ENCODE results near the gene IPMK.
"Not testable (repeated sequence)": the region's sequence is repeated elsewhere in the genome, so short reads cannot be mapped to it uniquely, and the experiment has no call there.

IPMK gene

DNA sequence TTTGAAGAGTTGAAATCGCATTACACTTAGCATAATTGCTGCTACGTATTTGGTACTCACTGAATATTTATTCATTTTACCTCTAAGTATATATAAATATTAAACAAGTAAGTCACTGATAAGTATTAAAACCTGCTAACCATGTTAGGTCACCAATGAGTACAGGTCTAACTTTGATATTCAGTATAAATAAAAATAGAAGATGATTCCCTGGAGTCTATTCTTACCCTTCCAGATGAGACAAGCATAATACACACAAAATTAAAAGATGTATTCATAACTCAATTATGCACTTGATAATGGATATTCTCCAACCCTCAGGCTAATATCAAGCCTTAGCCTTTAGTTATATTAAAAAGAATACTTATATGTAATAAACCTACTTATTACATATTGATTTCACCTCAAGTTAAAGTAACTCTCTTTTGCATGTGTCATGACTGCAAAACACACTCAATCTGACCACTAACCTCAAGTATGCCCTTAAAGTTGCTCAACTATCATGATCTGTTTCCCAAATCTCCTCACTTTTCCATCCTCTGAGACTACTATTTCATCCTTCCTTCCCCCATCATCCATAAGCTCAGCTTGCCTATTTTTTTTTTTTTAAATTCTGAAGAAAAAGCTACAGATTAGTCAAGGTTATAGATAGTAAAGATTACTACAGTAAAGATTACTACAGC is 46.8 kb downstream of the IPMK start:
- no peak for DNase-seq

GRCh38 chr10:58219875-58220274 is 47.8 kb downstream of the IPMK start:
- no peak for DNase-seq

- DNase-seq: no peak
Measured at GRCh38 chr10:58217612-58218011, 50.1 kb downstream of the IPMK start.

- no peak for DNase-seq
Measured at GRCh38 chr10:58212622-58213021, 55.1 kb downstream of the IPMK start.

- no peak for DNase-seq
Measured at GRCh38 chr10:58210160-58210559, 57.5 kb downstream of the IPMK start.

GRCh38 chr10:58209669-58210068 is 58.0 kb downstream of the IPMK start:
- DNase-seq: peak in 1 of 14 donors; percentile 2

GRCh38 chr10:58206251-58206650 is 61.4 kb downstream of the IPMK start:
- DNase-seq: no peak

DNA sequence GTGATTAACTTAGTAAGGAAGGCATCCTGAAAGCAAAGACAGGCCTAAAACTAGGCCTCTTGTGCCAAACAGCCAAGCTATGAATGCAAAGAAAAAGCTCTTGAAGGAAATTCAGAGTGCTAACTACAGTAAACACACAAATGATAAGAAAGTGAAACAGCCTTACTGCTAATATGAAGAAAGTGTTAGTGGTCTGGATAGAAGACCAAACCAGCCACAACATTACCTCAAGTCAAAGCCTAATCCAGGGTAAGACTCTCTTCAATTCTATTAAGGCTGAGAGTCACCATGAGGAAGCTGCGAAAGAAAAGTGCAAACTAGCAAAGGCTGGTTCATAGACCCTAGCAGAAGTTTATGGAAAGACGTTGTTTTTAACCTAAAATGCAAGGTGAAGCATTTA is 66.0 kb downstream of the IPMK start:
- DNase-seq: no peak

GRCh38 chr10:58189269-58189668 is 78.4 kb downstream of the IPMK start:
- DNase-seq: no peak

DNA sequence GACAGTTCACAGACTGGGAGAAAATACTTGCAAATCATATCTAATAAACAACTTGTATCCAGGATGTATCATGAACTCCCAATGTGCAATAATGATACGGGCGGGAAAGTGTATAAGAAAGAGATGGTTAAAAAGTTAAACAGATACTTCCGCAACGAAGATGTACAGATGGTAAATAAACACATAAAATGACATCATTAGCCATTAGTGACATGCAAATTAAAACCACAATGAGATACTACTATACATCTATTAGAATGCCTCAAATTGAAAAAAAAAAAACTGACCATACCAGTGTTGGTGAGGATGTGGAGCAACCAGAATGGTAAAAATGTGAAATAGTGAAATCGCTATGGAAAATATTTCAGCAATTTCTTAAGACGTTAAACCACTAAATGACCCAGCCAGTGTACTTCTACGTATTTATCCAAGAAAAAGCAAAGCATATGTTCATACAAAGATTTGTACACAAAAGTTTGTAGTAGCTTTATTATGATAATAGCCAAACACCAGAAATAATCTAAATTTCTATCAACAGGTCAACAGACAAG is 83.5 kb downstream of the IPMK start:
- DNase-seq: no peak

DNA sequence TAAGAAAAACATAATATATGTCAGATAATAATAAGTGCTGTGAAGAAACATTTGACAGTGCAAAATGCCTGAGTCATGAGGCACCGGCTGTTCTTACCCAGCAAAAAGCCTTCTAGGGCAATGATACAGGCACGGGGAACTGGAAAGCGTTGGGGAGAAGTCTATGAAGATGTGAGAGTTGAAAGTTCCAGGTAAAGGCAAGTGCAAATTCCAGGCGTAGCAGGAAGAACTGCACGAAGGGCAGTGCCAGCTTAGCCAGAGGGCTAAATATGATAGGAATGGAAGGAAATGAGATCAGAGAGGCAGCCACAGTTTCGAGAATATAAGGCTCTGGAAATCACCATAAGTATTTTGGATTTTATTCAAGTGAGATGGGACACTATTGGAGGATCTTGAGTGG is 87.0 kb downstream of the IPMK start:
- no peak for DNase-seq

DNA sequence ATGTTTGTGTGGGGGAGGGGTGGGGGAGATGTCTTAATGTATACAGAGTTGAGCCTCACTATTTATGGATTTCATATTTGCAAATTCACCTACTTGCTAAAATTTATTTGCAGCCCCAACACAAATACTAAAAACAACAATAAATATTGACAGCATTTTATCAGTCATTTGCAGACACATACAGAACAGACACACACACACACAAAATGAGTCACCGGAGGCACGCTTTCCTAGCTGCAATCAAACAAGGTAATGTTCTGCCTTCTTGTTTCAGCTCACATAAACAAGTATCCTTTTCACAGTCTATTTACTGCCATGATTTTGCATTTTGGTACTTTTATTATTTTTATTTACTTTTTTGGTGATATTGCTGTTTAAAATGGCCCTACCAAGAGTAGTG is 88.5 kb downstream of the IPMK start:
- DNase-seq: no peak

- no peak for DNase-seq
Measured at GRCh38 chr10:58178811-58179210, 88.9 kb downstream of the IPMK start.

DNA sequence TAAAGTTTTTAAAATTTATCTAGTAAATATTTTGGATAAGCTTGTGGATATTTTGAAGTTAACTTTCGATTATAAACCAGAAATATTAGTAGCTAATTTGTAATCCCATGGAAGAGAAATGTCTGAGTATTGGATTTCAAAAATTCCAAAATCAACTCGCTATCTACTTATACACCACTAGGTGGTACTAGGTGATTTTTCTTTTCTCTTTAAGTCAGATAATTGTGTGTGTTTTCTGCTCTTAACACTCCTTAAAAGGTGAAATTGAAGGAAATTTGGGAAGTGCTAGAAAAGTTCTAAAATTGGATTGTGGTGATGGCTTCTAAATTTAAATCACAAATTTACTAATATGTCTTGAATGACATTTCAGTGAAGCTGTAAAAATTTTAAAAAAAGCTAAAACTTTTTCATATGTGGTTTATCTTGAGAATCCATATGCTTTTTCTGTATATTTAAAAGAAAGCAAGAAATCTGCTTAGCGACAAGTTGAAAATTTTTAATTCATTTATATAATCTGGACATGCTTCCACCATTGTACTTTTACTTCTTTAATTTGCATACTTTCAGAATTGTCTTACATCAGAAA is 90.2 kb downstream of the IPMK start:
- no peak for DNase-seq

DNA sequence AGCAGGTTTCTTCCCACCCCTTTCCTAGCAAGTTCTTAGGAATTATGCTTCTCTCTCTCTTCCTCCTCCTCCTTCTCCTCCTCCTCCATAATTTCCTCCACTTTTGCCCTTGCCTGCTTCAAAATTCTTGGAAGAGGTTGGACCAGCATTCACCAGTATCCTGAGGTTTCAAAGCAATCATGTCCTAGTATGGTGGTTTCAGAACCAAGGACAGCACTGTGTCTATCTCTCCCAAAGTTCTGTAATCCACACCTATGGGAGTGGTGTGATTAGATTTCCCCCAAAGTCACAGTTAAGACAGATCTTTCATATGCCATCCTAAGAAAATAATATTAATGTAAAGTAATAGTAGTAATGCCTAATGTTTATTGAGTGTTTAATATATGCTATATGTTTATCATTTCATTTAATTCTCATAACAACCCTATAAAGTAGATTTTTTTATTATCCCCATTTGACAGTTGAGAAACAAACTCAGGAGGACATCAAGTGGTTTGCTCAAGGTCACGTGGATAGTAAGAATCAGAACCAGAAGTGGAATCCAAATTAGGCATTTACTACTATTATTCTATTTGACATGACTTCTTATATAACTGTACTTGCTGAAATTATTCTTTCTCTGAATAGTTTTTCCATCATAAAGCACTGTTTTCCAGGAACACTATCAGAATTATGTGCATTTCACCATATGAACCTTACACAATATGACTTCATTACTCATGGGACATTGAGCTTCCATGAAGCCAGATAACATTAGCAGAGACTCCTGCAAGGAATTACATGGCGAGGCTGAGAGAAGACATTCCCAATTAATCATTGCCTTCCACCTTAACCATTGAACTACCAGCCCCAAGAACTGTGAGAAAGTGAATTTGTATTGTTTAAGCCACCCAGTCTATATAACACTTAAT is 91.4 kb downstream of the IPMK start:
- no peak for DNase-seq

- no peak for DNase-seq
Measured at GRCh38 chr10:58174831-58175230, 92.9 kb downstream of the IPMK start.

DNA sequence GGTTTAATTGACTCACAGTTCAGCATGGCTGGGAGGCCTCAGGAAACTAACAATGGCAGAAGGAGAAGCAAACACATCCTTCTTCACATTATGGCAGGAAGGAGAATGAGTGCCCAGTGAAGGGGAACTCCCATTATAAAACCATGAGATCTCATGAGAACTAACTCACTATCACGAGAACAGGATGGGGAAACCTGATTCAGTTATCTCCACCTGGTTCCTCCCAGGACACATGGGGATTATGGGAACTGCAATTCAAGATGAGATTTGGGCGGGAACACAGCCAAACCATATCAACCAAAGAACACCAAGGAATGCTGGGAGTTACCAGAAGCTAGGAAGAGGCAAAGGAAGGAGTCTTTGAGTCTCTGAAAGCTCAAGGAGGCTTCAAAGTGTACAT is 94.3 kb downstream of the IPMK start:
- no peak for DNase-seq

DNA sequence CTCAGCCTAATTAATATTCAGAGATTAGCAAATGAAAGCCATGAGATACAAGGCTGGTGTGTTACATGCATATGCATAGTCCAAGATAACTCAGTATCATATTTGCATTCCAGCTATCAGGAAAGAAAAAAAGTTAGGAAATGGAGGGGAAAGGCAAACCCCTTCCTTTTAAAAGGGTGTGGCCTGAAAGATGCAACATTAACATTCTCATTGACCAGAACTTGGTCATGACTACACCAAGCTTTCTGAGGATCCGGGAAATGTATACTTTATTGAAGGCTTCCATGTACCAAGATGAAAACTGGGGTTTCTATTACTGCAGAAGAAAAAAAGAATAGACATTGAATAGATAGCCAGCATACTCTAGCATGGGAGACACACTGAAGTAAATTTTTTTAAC is 96.5 kb downstream of the IPMK start:
- no peak for DNase-seq

DNA sequence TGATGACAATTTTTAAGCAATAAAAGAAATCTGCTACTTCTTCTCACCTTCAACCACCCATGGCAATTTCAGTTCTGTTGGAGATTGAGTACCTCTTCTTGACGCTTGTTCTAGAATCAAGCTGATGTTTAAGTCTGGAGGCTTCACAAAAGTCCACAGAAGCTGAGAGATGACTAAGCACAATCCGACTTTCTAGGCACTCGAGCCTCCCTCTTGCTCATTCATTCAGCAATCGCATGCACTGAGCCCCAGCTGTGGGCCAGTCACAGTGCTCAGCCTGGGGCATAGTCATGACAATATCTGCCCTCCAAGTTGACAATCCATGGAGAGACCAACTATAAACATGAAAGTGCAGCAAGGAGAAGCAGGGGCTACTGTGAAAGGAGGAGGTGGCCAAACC is 103.2 kb downstream of the IPMK start:
- no peak for DNase-seq

- no peak for DNase-seq
Measured at GRCh38 chr10:58158806-58159205, 108.9 kb downstream of the IPMK start.

DNA sequence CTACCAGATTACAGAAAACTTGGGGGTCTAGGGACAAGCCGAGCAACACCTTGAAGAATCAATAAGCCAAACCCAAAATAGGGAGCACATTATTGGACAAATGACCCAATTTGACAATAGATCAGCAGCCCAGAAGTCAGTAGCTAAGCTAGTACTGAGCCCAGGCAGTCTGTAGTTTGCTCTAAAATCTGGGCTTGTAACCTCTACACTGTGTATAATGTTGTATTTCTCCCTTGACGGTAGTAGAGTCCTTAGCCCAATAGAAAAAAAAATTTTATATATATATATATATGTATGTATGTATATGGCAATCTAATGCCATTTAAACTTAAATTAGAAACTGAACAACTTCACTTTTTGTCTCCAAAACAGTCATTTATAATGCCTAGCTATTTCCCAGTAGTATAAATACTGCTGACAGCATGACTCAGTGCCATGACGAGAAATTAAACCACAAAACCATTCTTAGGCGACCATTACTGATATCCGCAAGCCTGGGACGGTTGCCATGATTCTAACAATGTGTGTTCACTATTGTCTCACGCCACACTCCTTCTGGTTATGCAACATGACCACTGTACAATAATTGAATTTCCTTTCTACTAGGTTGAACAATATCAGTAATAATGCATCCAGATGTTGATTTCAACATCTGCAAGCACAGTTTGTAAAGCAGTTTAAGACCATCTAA is 110.5 kb downstream of the IPMK start:
- peak in 1 of 14 donors; percentile 19 for DNase-seq

DNA sequence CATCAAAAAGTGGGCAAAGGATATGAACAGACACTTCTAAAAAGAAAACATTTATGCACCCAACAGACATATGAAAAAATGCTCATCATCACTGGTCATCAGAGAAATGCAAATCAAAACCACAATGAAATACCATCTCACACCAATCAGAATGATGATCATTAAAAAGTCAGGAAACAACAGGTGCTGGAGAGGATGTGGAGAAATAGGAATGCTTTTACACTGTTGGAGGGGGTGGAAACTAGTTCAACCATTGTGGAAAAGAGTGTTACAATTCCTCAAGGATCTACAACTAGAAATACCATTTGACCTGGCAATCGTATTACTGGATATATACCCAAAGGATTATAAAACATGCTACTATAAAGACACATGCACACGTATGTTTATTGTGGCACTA is 111.8 kb downstream of the IPMK start:
- DNase-seq: not testable (repeated sequence)

DNA sequence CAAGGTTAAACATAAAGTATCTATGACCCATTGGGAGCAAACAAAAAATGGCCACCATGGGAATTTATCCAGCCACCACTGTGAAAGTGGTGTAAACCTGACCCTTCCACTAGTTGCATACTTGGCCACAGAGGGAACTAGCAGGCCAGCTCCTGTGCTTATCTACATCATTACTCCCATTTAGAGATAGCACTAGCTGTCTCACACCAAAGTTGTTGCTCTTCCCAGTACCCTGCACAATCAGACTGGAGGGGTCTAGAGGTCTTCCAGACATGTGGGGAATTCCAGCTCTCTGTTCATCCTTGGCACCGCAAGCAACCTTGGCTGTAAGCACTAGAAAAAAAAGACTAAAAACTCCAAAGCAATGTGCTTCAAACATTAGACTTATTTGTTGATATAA is 113.9 kb downstream of the IPMK start:
- no peak for DNase-seq

Measured in C1 segment of cervical spinal cord (tissue), 14 donors.